K562 (cell line): ENCODE results near the gene CRLF1. TPM values are rescaled to one million over a fixed set of nuclear protein-coding genes. Genes with fewer than 3 reads are reported as not detected.

Experiments used
- ATAC-seq: fragments of 200-7000 bp; cut with Tn5 transposase; 3 replicates; pipeline ENCODE4 v1.9.1; 2020; ENCODE audit warnings: moderate library complexity
- BruUV-seq: library from RNA; stranded (reverse); fragments of 400-500 nt; replicated peaks from 2 replicates; lab custom pipeline; 2021; lab: Mats Ljungman, UMichigan
- CTCF ChIA-PET: fragments of 300-600 bp; formaldehyde crosslinking; extraction: SDS; loops from one replicate; lab custom pipeline; 2021; ENCODE audit warnings: low intra/inter-chr PET ratio; lab: Yijun Ruan, JAX
- POLR2A ChIA-PET: fragments of 300-600, 350-650 bp; sonication (Branson Sonifier 250); formaldehyde crosslinking; extraction: SDS; loops from one replicate; lab custom pipeline; 2021; ENCODE audit warnings: antibody characterized with exemption, inconsistent platforms; lab: Yijun Ruan, JAX
- DNase-seq, 4 experiments: peaks; one replicate each; pipeline versions ENCODE4 v3.0.0 to v3.0.0-alpha.2; 2011 to 2018; ENCODE audit warnings: low spot score in 3 of 4, mixed read lengths in 3 of 4; ENCODE audit errors: extremely low read depth in 1 of 4
- FAIRE-seq: peaks from 2 replicates; lab custom pipeline; 2011; peaks lifted over from hg19 to GRCh38; lab: Jason Lieb, UNC
- H2AFZ ChIP-seq: 2 replicates; pipeline ENCODE4 v1.6.0; 2011; ENCODE audit warnings: low read depth, low read length, control low read depth, inconsistent platforms
- H3K27ac ChIP-seq: fragments of 200-600 bp; 3 replicates; pipeline ENCODE4 v1.8.0; 2011; ENCODE audit warnings: low read depth, mild to moderate bottlenecking, control low read depth, inconsistent platforms, low read length, moderate library complexity, mixed read lengths; ENCODE audit errors: extremely low read depth
- H3K27me3 ChIP-seq, 2 experiments: fragments of 300-600 bp in 1 of 2; 2 replicates in 1 of 2; 3 replicates in 1 of 2; pipeline versions ENCODE4 v1.6.0 to v1.8.0; 2011; ENCODE audit warnings: inconsistent platforms in 2 of 2, low read length in 2 of 2, mild to moderate bottlenecking in 1 of 2, mixed read lengths in 1 of 2, moderate library complexity in 1 of 2; ENCODE audit not compliant: control insufficient read depth in 2 of 2, insufficient read depth in 2 of 2
- H3K36me3 ChIP-seq: fragments of 300-600 bp; 3 replicates; pipeline ENCODE4 v1.8.0; 2011; ENCODE audit warnings: mild to moderate bottlenecking, low read length, inconsistent platforms; ENCODE audit not compliant: control insufficient read depth, insufficient read depth
- H3K4me1 ChIP-seq, 2 experiments: fragments of 200-600 bp in 1 of 2; replicated peaks in 1 of 2; 2 replicates in 1 of 2; 3 replicates in 1 of 2; pipeline versions ENCODE4 v1.5.1 to v1.8.0; 2011; ENCODE audit warnings: inconsistent platforms in 2 of 2, low read length in 2 of 2, mild to moderate bottlenecking in 1 of 2, mixed read lengths in 1 of 2, moderate library complexity in 1 of 2; ENCODE audit not compliant: control insufficient read depth in 2 of 2, insufficient read depth in 2 of 2
- H3K4me2 ChIP-seq: 2 replicates; pipeline ENCODE4 v1.6.1; 2011; ENCODE audit warnings: low read length, control low read depth, inconsistent platforms, mixed read lengths; ENCODE audit not compliant: insufficient read depth
- H3K4me3 ChIP-seq: fragments of 200-600 bp; sonication (generic), shearing (Covaris generic); 2 replicates; pipeline ENCODE4 v1.5.1; 2016; ENCODE audit warnings: control low read depth, inconsistent platforms
- H3K79me2 ChIP-seq: fragments of 200-600 bp; 3 replicates; pipeline ENCODE4 v1.8.0; 2011; ENCODE audit warnings: low read length, inconsistent platforms; ENCODE audit not compliant: control insufficient read depth, insufficient read depth
- H3K9ac ChIP-seq, 2 experiments: 2 replicates each; pipeline versions ENCODE4 v1.6.0 to v1.6.1; 2011; ENCODE audit warnings: low read depth in 2 of 2, low read length in 2 of 2, control low read depth in 1 of 2, inconsistent platforms in 1 of 2, mild to moderate bottlenecking in 1 of 2, mixed read lengths in 1 of 2; ENCODE audit not compliant: insufficient read depth in 1 of 2
- H3K9me1 ChIP-seq: one replicate; pipeline ENCODE4 v1.6.0; 2011; ENCODE audit warnings: inconsistent platforms, mild to moderate bottlenecking, low read length, moderate library complexity; ENCODE audit not compliant: control insufficient read depth, insufficient read depth
- H3K9me3 ChIP-seq: replicated peaks from 2 replicates; pipeline ENCODE4 v1.5.1; 2011; ENCODE audit warnings: low read depth, low read length, inconsistent platforms; ENCODE audit not compliant: control insufficient read depth, insufficient read depth
- H4K20me1 ChIP-seq: replicated peaks from 2 replicates; pipeline ENCODE4 v1.6.1; 2011; ENCODE audit warnings: low read length, inconsistent platforms, mixed read lengths; ENCODE audit not compliant: control insufficient read depth, insufficient read depth
- MTA2 ChIP-seq: fragments of 450-650 bp; IDR thresholded peaks from 2 replicates; pipeline ENCODE4 v1.6.1; 2016; ENCODE audit warnings: low read depth
- NRF1 ChIP-seq, 2 experiments: fragments of 450-650 bp; IDR thresholded peaks in 1 of 2; conservative IDR thresholded peaks in 1 of 2; 2 replicates each; pipeline ENCODE4 v1.6.1; 2014; ENCODE audit warnings: mild to moderate bottlenecking in 2 of 2
- SMARCA5 ChIP-seq: fragments of 450-650 bp; IDR thresholded peaks from 2 replicates; pipeline ENCODE4 v1.6.1; 2016
- SMARCC2 ChIP-seq: fragments of 450-650 bp; IDR thresholded peaks from 2 replicates; pipeline ENCODE4 v1.6.1; 2017; ENCODE audit warnings: antibody characterized with exemption, moderate library complexity, mild to moderate bottlenecking, low read depth
- ZBTB11 ChIP-seq, 3 experiments: fragments of 200-800 bp in 1 of 3; fragments of 250-450 bp in 1 of 3; fragments of 450-650 bp in 1 of 3; sonication (Bioruptor Pico) in 1 of 3; sonication (Bioruptor generic) in 1 of 3; formaldehyde crosslinking in 1 of 3; IDR thresholded peaks; 2 replicates each; pipeline versions ENCODE4 v1.6.1 to v1.8.0; 2016 to 2022; ENCODE audit warnings: mild to moderate bottlenecking in 2 of 3, missing genetic modification characterization in 2 of 3, missing compliant biosample characterization in 1 of 3, moderate library complexity in 1 of 3
- ZNF785 ChIP-seq: fragments of 250-450 bp; sonication (Bioruptor Pico); IDR thresholded peaks from 2 replicates; pipeline ENCODE4 v1.4.0; 2020; ENCODE audit warnings: mild to moderate bottlenecking
- WGBS: fragments of 100-300 bp; shearing (Covaris generic); methylation state at CpG from one replicate; pipeline ENCODE4 v1.1.6; 2016; ENCODE audit warnings: low coverage, mixed read lengths; ENCODE audit not compliant: insufficient coverage; ENCODE audit errors: missing lambda C conversion rate; 5-methylcytosine and 5-hydroxymethylcytosine counted together
- in situ Hi-C: fragments of 300-500 bp; cut with MboI; formaldehyde crosslinking; loops from 4 replicates; pipeline ENCODE4 v1.15.0; 2018; ENCODE audit warnings: inconsistent platforms, mixed read lengths
- intact Hi-C: fragments of 100-400 bp; cut with micrococcal nuclease; formaldehyde crosslinking; loops from 2 replicates; pipeline ENCODE4 v1.14.2; 2022
- polyA plus RNA-seq, 8 experiments: library from polyadenylated mRNA; depleted of rRNA in 4 of 8; stranded (reverse) in 5 of 8; unstranded in 3 of 8; fragments of >200 nt; fragmentation: Nextera tagmentation in 2 of 8; fragmentation: Illumina TruSeq in 1 of 8; extraction: Ambion mirVana in 2 of 8; extraction: Trizol in 1 of 8; gene quantifications; 2 replicates each; pipeline versions ENCODE4 v1.2.1 to v1.2.3, GENCODE V29; 2011 to 2014; ENCODE audit warnings: inconsistent platforms in 1 of 8, missing spikeins in 1 of 8
- total RNA-seq, 7 experiments: library from RNA; depleted of rRNA in 6 of 7; stranded (reverse); fragments of >200 nt in 6 of 7; fragmentation: Illumina TruSeq in 2 of 7; extraction: Trizol in 2 of 7; gene quantifications; 2 replicates each; pipeline versions ENCODE4 v1.2.1 to v1.2.3, GENCODE V29; 2011 to 2021; ENCODE audit warnings: low replicate concordance in 1 of 7

The CRLF1 gene
- total and polyA plus RNA-seq, 9 of the 15 experiments (the other 6 are each of a cell fraction or from before 2014, with no cell fraction given), result 0.85 to 3.6 (median 1.7) TPM

GRCh38 chr19:18616023-18616422 lies 9.4 kb upstream of the CRLF1 start:
- peaks cover 0 to 35% of the 10 kb centered on the region in 2 experiments; a peak in 2 of 5 replicates for H3K4me1 ChIP-seq
- ChIA-PET CTCF (no interaction called here), POLR2A (interaction anchor here (0.7 to 0.9 kb wide), 2 partner anchors 12 to 19 kb away, joined by 3 read pairs; no protein-coding TSS in a partner anchor)
- WGBS, result 4% methylated on average over 3 of the region's 3 CpGs
- no peak overlapping the region for H3K4me2 ChIP-seq
- no peak overlapping the region for H3K4me3 ChIP-seq
- no peaks in the 10 kb centered on the region for H3K9me1 ChIP-seq
- in situ Hi-C loops, result no loop called here
- H3K27me3 ChIP-seq, result peaks cover 28 to 50% of the 10 kb centered on the region in 2 experiments
- H3K79me2 ChIP-seq, result no peaks in the 10 kb centered on the region
- no peak for FAIRE-seq
- ATAC-seq, result no peak
- no peak overlapping the region for H3K27ac ChIP-seq
- no peaks in the 10 kb centered on the region for H3K36me3 ChIP-seq
- BruUV-seq, result no TSS peak
- H4K20me1 ChIP-seq, result peaks cover 11% of the 10 kb centered on the region
- no peak for DNase-seq
- intact Hi-C loops, result no loop called here
- no peak overlapping the region; a peak in 1 of 4 replicates for H3K9ac ChIP-seq
- H2AFZ ChIP-seq, result no peak overlapping the region
- TF ChIP-seq NRF1 (conservative IDR thresholded peaks at IDR 0.05 in 1 of 2, IDR thresholded peaks at IDR 0.05 in 1 of 2) (no peak), SMARCA5 (no peak), ZBTB11 (CRISPR knock-in tag; IDR thresholded peaks at IDR 0.05) (no peak), ZNF785 (CRISPR knock-in tag) (no peak), SMARCC2 (no peak), MTA2 (no peak)
- H3K9me3 ChIP-seq, result no peaks in the 10 kb centered on the region
